Stimulated activated CD8-positive, alpha-beta memory T cell treated with anti-CD3 and anti-CD28 coated beads, Interleukin-4, amount 100 ng/mL, for 4 hours (primary cell): ENCODE data around the gene ACTG2.

Experiments
- DNase-seq, 2 donors: peaks; one replicate each; pipeline ENCODE4 v3.0.0-alpha.2; 2020; ENCODE audit warnings: low read depth in 2 of 2, low spot score in 1 of 2

ACTG2 gene

DNA sequence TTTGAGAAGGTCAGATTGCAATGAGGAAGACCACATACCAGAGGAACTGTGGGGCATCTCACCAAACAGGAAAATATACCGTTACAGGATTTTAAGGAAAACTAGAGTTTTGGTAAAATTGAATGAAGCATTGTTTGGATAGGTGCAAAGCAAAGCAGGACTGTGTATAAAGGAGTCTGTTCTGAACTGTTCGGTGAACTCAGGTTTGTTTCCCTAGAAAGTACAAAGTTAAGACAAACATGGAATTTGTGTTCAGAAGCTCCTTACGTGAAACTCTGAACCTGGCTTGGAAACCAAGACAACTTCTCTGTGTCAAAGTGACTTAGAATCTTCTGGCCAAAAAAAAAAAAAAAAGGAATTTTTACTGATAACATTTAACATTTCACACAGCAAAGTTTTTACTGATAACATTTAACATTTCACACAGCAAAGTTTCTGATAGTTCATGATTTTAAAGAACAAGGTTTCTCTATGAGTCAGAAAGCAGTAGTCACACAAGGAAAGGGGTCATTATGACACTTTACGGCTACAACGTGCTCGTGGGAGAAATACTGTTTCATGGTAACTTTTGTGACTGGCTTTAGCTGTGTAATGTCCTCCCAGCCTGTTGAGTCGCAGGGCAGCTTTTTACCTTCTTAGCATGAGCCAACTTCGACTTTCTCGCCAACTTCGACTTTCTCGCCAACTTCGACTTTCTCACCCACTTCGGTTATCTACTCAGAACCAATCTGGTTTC, 70.7 kb downstream of the ACTG2 start:
- DNase-seq: no peak

DNA sequence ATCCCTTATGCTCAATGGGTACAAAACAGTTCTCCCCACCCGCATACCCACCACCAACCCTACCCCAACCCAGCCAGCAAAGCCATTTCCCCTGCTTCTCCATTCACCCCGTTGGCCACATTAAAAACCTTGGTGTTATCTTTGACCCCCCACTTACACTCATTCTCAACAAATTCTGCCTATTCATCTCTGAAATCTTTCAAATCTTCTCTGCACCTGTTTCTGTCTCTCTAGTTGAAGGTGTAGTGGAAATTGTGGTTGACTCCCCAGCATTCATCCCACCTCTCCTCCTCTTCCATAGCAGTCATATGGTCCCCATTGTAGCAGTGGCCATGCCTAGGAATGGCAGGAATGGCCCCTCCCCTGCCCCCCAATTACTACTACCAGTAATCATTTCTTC, 71.4 kb downstream of the ACTG2 start:
- no peak for DNase-seq

DNA sequence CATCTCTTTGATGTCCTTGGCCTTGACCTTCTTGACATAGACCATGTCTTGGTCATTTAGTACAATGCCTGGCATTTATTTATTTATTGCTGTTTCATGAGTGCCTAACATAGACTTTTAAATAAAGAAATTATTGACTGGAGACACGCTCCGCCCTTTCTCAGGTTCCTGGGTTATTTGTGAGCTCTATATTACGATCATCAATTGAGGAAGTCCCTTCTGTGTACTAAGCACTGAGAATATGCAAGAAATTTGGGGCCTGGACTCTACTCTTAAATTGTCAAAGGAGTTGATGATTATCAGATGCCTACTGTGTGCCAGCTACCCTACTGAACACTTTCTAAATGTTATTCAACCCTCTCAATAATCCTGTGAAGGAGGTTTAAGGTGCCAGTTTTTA, 72.2 kb downstream of the ACTG2 start:
- DNase-seq: no peak

DNA sequence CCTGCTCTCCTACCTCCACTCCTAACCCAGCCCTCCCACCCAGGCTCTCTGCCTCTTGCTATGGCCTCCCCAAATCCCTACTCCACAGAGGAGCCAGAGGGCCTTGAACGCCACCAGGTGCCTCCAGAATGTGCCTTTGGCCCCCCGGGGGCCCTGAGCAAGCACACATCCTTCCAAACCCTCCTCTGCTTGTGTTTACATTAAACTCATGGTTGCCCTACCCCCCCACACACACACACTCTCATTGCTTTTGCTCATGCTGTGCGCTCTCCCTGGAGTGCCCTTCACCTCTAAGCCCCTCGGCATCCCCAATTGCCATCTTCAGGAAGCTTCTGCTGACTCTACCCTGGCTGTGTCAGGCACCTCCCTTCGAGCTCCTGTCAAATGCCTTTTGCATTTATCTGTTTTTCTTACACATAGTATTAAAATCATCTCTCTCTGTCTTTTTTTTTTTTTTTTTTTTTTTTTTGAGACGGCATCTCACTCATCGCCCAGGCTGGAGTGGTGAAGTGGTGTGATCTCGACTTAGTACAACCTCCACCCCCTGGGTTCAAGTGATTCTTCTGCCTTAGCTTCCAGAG, 75.6 kb downstream of the ACTG2 start:
- no peak for DNase-seq

DNA sequence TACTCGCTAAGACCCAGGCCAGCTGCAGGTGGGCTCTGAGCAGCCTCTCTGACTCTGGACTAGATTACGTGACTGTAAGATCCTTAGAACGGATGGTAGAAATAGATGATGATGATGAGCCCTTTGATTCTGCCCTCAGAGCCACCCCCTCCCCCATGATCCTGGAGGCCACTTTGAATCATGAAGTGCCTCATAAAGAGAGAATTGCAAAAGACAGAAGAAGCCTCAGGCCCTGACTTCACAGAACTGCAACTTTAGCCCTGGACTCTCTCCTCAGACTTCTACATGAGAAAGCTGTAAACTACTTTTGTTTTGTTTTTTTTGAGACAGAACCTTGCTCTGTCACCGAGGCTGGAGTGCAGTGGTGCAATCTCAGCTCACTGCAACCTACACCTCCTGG, 76.5 kb downstream of the ACTG2 start:
- no peak for DNase-seq
